Measurements from ENCODE around the gene RAB3IL1. TPM values are rescaled to one million over a fixed set of nuclear protein-coding genes. Genes with fewer than 3 reads are reported as not detected.

The RAB3IL1 gene
- total RNA-seq, 2 experiments from 2014 or later, result not detected

- DNase-seq (no peak), ATAC-seq (ENCODE audit: poor library complexity) (no peak)
- H3K4me1 Mint-ChIP-seq (ENCODE audit: low read depth), result peaks cover 32% of the 10 kb centered on the region
- CTCF ChIA-PET, result interaction anchor here (2.0 kb wide), 1 partner anchor 122 kb away, joined by 8 read pairs; no protein-coding TSS in a partner anchor
- H3K27me3 Mint-ChIP-seq, result peaks cover 23% of the 10 kb centered on the region
- no peak overlapping the region for H3K4me3 Mint-ChIP-seq
- no peak overlapping the region for H3K4me3 ChIP-seq (ENCODE audit: low read length)
- H3K27ac ChIP-seq (ENCODE audit: low read depth in 1 of 2, low read length in 2 of 2), result no peak overlapping the region
- peaks cover 35% of the 10 kb centered on the region for H3K4me1 ChIP-seq (ENCODE audit: insufficient read depth, low read length)
- intact Hi-C loops (cut with DNase I, micrococcal nuclease), result loop anchor here (10.0 kb wide), 3 partner anchors 165 to 585 kb away; partner anchors contain the start of genes AHNAK (in 1 of the 2), FEN1 (in 1 of the 2), SYT7 (in 1 of the 2) and TMEM258 (in 1 of the 2)
- H3K36me3 Mint-ChIP-seq (ENCODE audit: low read depth), result peaks cover 23% of the 10 kb centered on the region
- H3K36me3 ChIP-seq (ENCODE audit: insufficient read depth, low read length), result peaks cover 17% of the 10 kb centered on the region
- POLR2A ChIA-PET, result no interaction called here
- TF ChIP-seq CTCF (IDR thresholded peaks at IDR 0.05), result no peak
- H3K27ac Mint-ChIP-seq, result no peak overlapping the region
- H3K9me3 ChIP-seq (ENCODE audit: control insufficient read depth in 1 of 2, insufficient read depth in 1 of 2, low read length in 2 of 2), result peaks cover 0 to 11% of the 10 kb centered on the region in 2 experiments
- peaks cover 4 to 16% of the 10 kb centered on the region in 2 experiments for H3K27me3 ChIP-seq (ENCODE audit: control insufficient read depth in 1 of 2, insufficient read depth in 2 of 2, low read length in 2 of 2)
- H3K9me3 Mint-ChIP-seq, result no peaks in the 10 kb centered on the region
Observed at GRCh38 chr11:61959678-61960077, 42.3 kb upstream of the RAB3IL1 start.

- no peak for TF ChIP-seq CTCF (IDR thresholded peaks at IDR 0.05)
- peaks cover 9 to 22% of the 10 kb centered on the region in 2 experiments for H3K27me3 ChIP-seq (ENCODE audit: control insufficient read depth in 1 of 2, insufficient read depth in 2 of 2, low read length in 2 of 2)
- ChIA-PET POLR2A (interaction anchor here (1.7 kb wide), 1 partner anchor 9 kb away, joined by 8 read pairs; the partner anchor contains the start of gene FTH1), CTCF (interaction anchor here (2.0 kb wide), 1 partner anchor 123 kb away, joined by 8 read pairs; no protein-coding TSS in a partner anchor)
- peaks cover 33% of the 10 kb centered on the region for H3K4me1 ChIP-seq (ENCODE audit: insufficient read depth, low read length)
- peaks cover 27% of the 10 kb centered on the region for H3K4me1 Mint-ChIP-seq (ENCODE audit: low read depth)
- H3K27me3 Mint-ChIP-seq, result peaks cover 26% of the 10 kb centered on the region
- no peak overlapping the region for H3K4me3 Mint-ChIP-seq
- H3K36me3 Mint-ChIP-seq (ENCODE audit: low read depth), result peaks cover 17% of the 10 kb centered on the region
- no peaks in the 10 kb centered on the region for H3K9me3 Mint-ChIP-seq
- H3K9me3 ChIP-seq (ENCODE audit: control insufficient read depth in 1 of 2, insufficient read depth in 1 of 2, low read length in 2 of 2), result peaks cover 0 to 13% of the 10 kb centered on the region in 2 experiments
- intact Hi-C loops (cut with DNase I, micrococcal nuclease), result no loop called here
- DNase-seq (peak in 1 of 14 experiments; percentile 15), ATAC-seq (ENCODE audit: poor library complexity) (no peak)
- H3K36me3 ChIP-seq (ENCODE audit: insufficient read depth, low read length), result peaks cover 12% of the 10 kb centered on the region
- no peak overlapping the region for H3K27ac ChIP-seq (ENCODE audit: low read depth in 1 of 2, low read length in 2 of 2)
- no peak overlapping the region for H3K27ac Mint-ChIP-seq
- no peak overlapping the region for H3K4me3 ChIP-seq (ENCODE audit: low read length)
Observed at GRCh38 chr11:61959114-61959513, 41.7 kb upstream of the RAB3IL1 start.

- CTCF ChIA-PET, result interaction anchor here (2.0 kb wide), 1 partner anchor 123 kb away, joined by 8 read pairs; no protein-coding TSS in a partner anchor
- ATAC-seq (ENCODE audit: poor library complexity), result no peak
- peaks cover 21% of the 10 kb centered on the region for H3K4me1 Mint-ChIP-seq (ENCODE audit: low read depth)
- DNase-seq, result no peak
- peaks cover 6% of the 10 kb centered on the region for H3K36me3 ChIP-seq (ENCODE audit: insufficient read depth, low read length)
- no peaks in the 10 kb centered on the region for H3K9me3 Mint-ChIP-seq
- no peak overlapping the region for H3K27ac ChIP-seq (ENCODE audit: low read depth in 1 of 2, low read length in 2 of 2)
- peaks cover 0 to 13% of the 10 kb centered on the region in 2 experiments for H3K9me3 ChIP-seq (ENCODE audit: control insufficient read depth in 1 of 2, insufficient read depth in 1 of 2, low read length in 2 of 2)
- peaks cover 14 to 22% of the 10 kb centered on the region in 2 experiments for H3K27me3 ChIP-seq (ENCODE audit: control insufficient read depth in 1 of 2, insufficient read depth in 2 of 2, low read length in 2 of 2)
- H3K4me3 Mint-ChIP-seq, result no peak overlapping the region
- POLR2A ChIA-PET, result interaction anchor here (1.7 kb wide), 1 partner anchor 9 kb away, joined by 8 read pairs; the partner anchor contains the start of gene FTH1
- no peak overlapping the region for H3K27ac Mint-ChIP-seq
- H3K4me3 ChIP-seq (ENCODE audit: low read length), result no peak overlapping the region
- H3K27me3 Mint-ChIP-seq, result peaks cover 28% of the 10 kb centered on the region
- no peak for TF ChIP-seq CTCF (IDR thresholded peaks at IDR 0.05)
- intact Hi-C loops (cut with DNase I, micrococcal nuclease), result no loop called here
- peaks cover 28% of the 10 kb centered on the region for H3K4me1 ChIP-seq (ENCODE audit: insufficient read depth, low read length)
- H3K36me3 Mint-ChIP-seq (ENCODE audit: low read depth), result peaks cover 12% of the 10 kb centered on the region
Observed at GRCh38 chr11:61958590-61958989, 41.2 kb upstream of the RAB3IL1 start.
